ENCODE data around the gene CD180.

GRCh38 chr5:67216564-67216963 is 20.0 kb upstream of the CD180 start:
- TF ChIP-seq CTCF (IDR thresholded peaks at IDR 0.05; ENCODE audit: low read length), result no peak
- TF ChIP-seq EZH2 (IDR thresholded peaks at IDR 0.05; ENCODE audit: borderline replicate concordance, low read length), result no peak
